Measurements from ENCODE around the gene VWA2. TPM values are rescaled to one million over a fixed set of nuclear protein-coding genes. Genes with fewer than 3 reads are reported as not detected.

The VWA2 gene
- polyA plus RNA-seq, 2 of the 4 experiments (the other 2 are of a cell fraction): not detected

- TF ChIP-seq BHLHE40 (IDR thresholded peaks at IDR 0.05; ENCODE audit: low read depth, low read length): no peak
- TF ChIP-seq MAZ (IDR thresholded peaks at IDR 0.05; ENCODE audit: borderline replicate concordance, low read depth, low read length): no peak
- no peak for TF ChIP-seq POLR2A (IDR thresholded peaks at IDR 0.05; ENCODE audit: low read length)
- TF ChIP-seq REST (IDR thresholded peaks at IDR 0.05): no peak
- TF ChIP-seq CHD2 (IDR thresholded peaks at IDR 0.05; ENCODE audit: low read length, partially characterized antibody): no peak
Observed at GRCh38 chr10:114319406-114320248, 80.6 kb downstream of the VWA2 start (continued).

- no peak overlapping the region for H3K4me3 ChIP-seq
- H3K4me2 ChIP-seq: peak overlapping the region; percentile 50
- 59% methylated on average over 17 of the region's 23 CpGs for WGBS (ENCODE audit: missing lambda C conversion rate)
- peak overlapping the region; percentile 59 to 76 for H3K27ac ChIP-seq
- FAIRE-seq (no peak), DNase-seq (ENCODE audit: low read depth in 1 of 2, low spot score in 1 of 2) (peak; percentile 69 to 85), ATAC-seq (peak; percentile 86 to 89)
- no peaks in the 10 kb centered on the region for H3K9me3 ChIP-seq
- POLR2A ChIA-PET: interaction anchor here (0.6 to 1.6 kb wide), 3 partner anchors 14 to 83 kb away, joined by 3 read pairs; no protein-coding TSS in a partner anchor
- CTCF ChIA-PET: interaction anchor here (0.7 to 3.8 kb wide), 6 partner anchors 10 to 114 kb away, joined by 3 to 21 read pairs (median 4); no protein-coding TSS in a partner anchor
- H3K4me1 ChIP-seq: peaks cover 43% of the 10 kb centered on the region
- no peak for TF ChIP-seq EHF (CRISPR knock-in tag; IDR thresholded peaks at IDR 0.05)
- TF ChIP-seq RAD21 (conservative IDR thresholded peaks at IDR 0.05 in 1 of 2, IDR thresholded peaks at IDR 0.05 in 1 of 2): 0 out of 5 replicates have a peak, but pooled peaks of 1 of the 2 experiments have one; percentile 17
- peak; percentile 64 for TF ChIP-seq MAX (IDR thresholded peaks at IDR 0.05)
- no peak for TF ChIP-seq HOXA7 (CRISPR knock-in tag; IDR thresholded peaks at IDR 0.05)
- no peak for TF ChIP-seq NPAS2 (CRISPR knock-in tag; IDR thresholded peaks at IDR 0.05; ENCODE audit: borderline replicate concordance)
- TF ChIP-seq CTCF (IDR thresholded peaks at IDR 0.05): no peak
- TF ChIP-seq HEYL (CRISPR knock-in tag; IDR thresholded peaks at IDR 0.05): no peak
- peak; percentile 58; the same call in 1 of the 2 replicates for TF ChIP-seq GATA3 (IDR thresholded peaks at IDR 0.05; ENCODE audit: borderline replicate concordance)
- TF ChIP-seq ATOH8 (CRISPR knock-in tag; IDR thresholded peaks at IDR 0.05; ENCODE audit: low read depth): no peak
- no peak for TF ChIP-seq MAZ (IDR thresholded peaks at IDR 0.05; ENCODE audit: borderline replicate concordance, low read depth, low read length)
- no peak for TF ChIP-seq FOSB (CRISPR knock-in tag; IDR thresholded peaks at IDR 0.05)
- no peak for TF ChIP-seq KDM1A (IDR thresholded peaks at IDR 0.05; ENCODE audit: low read depth)
- no peak for TF ChIP-seq ESRRA (IDR thresholded peaks at IDR 0.05; ENCODE audit: borderline replicate concordance, low read length)
- 0 out of 5 replicates have a peak, but pooled peaks of 1 of the 2 experiments have one; percentile 34 for TF ChIP-seq EP300 (IDR thresholded peaks at IDR 0.05)
- no peak for TF ChIP-seq POLR2A (IDR thresholded peaks at IDR 0.05; ENCODE audit: low read length)
- TF ChIP-seq HMGXB4 (CRISPR knock-in tag; IDR thresholded peaks at IDR 0.05; ENCODE audit: borderline replicate concordance): no peak
- 0 out of 5 replicates have a peak, but pooled peaks of 1 of the 2 experiments have one; percentile 21 for TF ChIP-seq JUN (IDR thresholded peaks at IDR 0.05)
- no peak for TF ChIP-seq HOXB13 (CRISPR knock-in tag; IDR thresholded peaks at IDR 0.05; ENCODE audit: low read depth)
- no peak for TF ChIP-seq HES2 (IDR thresholded peaks at IDR 0.05)
- TF ChIP-seq RNF2 (IDR thresholded peaks at IDR 0.05; ENCODE audit: borderline replicate concordance, low read depth): no peak
- no peak for TF ChIP-seq TFCP2L1 (CRISPR knock-in tag; IDR thresholded peaks at IDR 0.05)
- TF ChIP-seq E2F6 (IDR thresholded peaks at IDR 0.05; ENCODE audit: borderline replicate concordance, low read depth): no peak
Observed at GRCh38 chr10:114320249-114321116, 81.4 kb downstream of the VWA2 start.

Measured in A549 (cell line).